HG03469 (cell line): ENCODE data around the gene GAN.
"Not testable (repeated sequence)": the region's sequence is repeated elsewhere in the genome, so short reads cannot be mapped to it uniquely, and the experiment has no call there.

Source experiments
- ATAC-seq: cut with Tn5 transposase; IDR thresholded peaks from one replicate; pipeline ENCODE4 v1.9.1; 2021; ENCODE audit warnings: mild to moderate bottlenecking, moderate library complexity, moderate number of reproducible peaks; ENCODE audit not compliant: unreplicated experiment

The GAN gene

GRCh38 chr16:81397058-81397878 is 82.5 kb downstream of the GAN start:
- no peak for ATAC-seq

GRCh38 chr16:81397879-81398520 is 83.2 kb downstream of the GAN start:
- no peak for ATAC-seq

GRCh38 chr16:81399909-81400308 is 85.1 kb downstream of the GAN start:
- no peak for ATAC-seq

- no peak for ATAC-seq
Observed at GRCh38 chr16:81401035-81401950, 86.5 kb downstream of the GAN start.

GRCh38 chr16:81403208-81403600 is 88.4 kb downstream of the GAN start:
- no peak for ATAC-seq

- ATAC-seq, result no peak
Observed at GRCh38 chr16:81403601-81404391, 89.0 kb downstream of the GAN start.

GRCh38 chr16:81405002-81405401 is 90.2 kb downstream of the GAN start:
- ATAC-seq, result not testable (repeated sequence)

- no peak for ATAC-seq
Observed at GRCh38 chr16:81405702-81406113, 90.9 kb downstream of the GAN start.

GRCh38 chr16:81408409-81408950 is 93.7 kb downstream of the GAN start:
- ATAC-seq, result no peak

GRCh38 chr16:81409016-81409556 is 94.3 kb downstream of the GAN start:
- no peak for ATAC-seq

GRCh38 chr16:81410643-81411293 is 96.0 kb downstream of the GAN start:
- no peak for ATAC-seq

- ATAC-seq, result no peak
Observed at GRCh38 chr16:81413245-81413990, 98.7 kb downstream of the GAN start.

GRCh38 chr16:81415751-81416150 is 101.0 kb downstream of the GAN start:
- ATAC-seq, result no peak

GRCh38 chr16:81416749-81417148 is 102.0 kb downstream of the GAN start:
- no peak for ATAC-seq

GRCh38 chr16:81417210-81417609 is 102.4 kb downstream of the GAN start:
- ATAC-seq, result no peak

- ATAC-seq, result no peak
Observed at GRCh38 chr16:81419806-81420205, 105.0 kb downstream of the GAN start.

GRCh38 chr16:81421126-81421525 is 106.4 kb downstream of the GAN start:
- ATAC-seq, result no peak

- ATAC-seq, result no peak
Observed at GRCh38 chr16:81421536-81421935, 106.8 kb downstream of the GAN start.

GRCh38 chr16:81422153-81422552 is 107.4 kb downstream of the GAN start:
- ATAC-seq, result not testable (repeated sequence)
